Vagina (tissue), 2 donors: Measurements from ENCODE around the gene ADCY7. TPM values are rescaled to one million over a fixed set of nuclear protein-coding genes. Genes with fewer than 3 reads are reported as not detected.

Experiments
- DNase-seq, 2 donors: peaks; one replicate each; pipeline ENCODE4 v3.0.0-alpha.2; 2017; ENCODE audit errors: extremely low spot score in 2 of 2
- H3K27ac ChIP-seq: fragments of 200-600 bp; sonication (generic); one replicate; pipeline ENCODE4 v1.5.1; 2019
- H3K27me3 ChIP-seq: fragments of 200-600 bp; sonication (generic); one replicate; pipeline ENCODE4 v1.5.1; 2019
- H3K36me3 ChIP-seq, 2 donors: fragments of 200-600 bp; sonication (generic); one replicate each; pipeline ENCODE4 v1.5.1; 2017 to 2019
- H3K4me1 ChIP-seq: fragments of 200-600 bp; sonication (generic); one replicate; pipeline ENCODE4 v1.5.1; 2019
- H3K4me3 ChIP-seq, 2 donors: fragments of 200-600 bp; sonication (generic); 1 replicate in 1 of 2; 2 replicates in 1 of 2; pipeline ENCODE4 v1.5.1; 2016 to 2019
- H3K9me3 ChIP-seq: fragments of 200-600 bp; sonication (generic); one replicate; pipeline ENCODE4 v1.5.1; 2019
- CTCF ChIP-seq, 3 experiments: fragments of 450-650 bp in 2 of 3; fragments of 200-600 bp in 1 of 3; sonication (generic) in 1 of 3; IDR thresholded peaks; one replicate each; pipeline ENCODE4 v1.5.1; 2017 to 2019; ENCODE audit warnings: antibody characterized with exemption in 3 of 3, mild to moderate bottlenecking in 2 of 3, moderate library complexity in 2 of 3
- POLR2A ChIP-seq, 2 donors: fragments of 450-650 bp; IDR thresholded peaks; one replicate each; pipeline ENCODE4 v1.6.1; 2017; ENCODE audit warnings: antibody characterized with exemption in 2 of 2, mild to moderate bottlenecking in 2 of 2, moderate library complexity in 2 of 2
- POLR2AphosphoS5 ChIP-seq, 2 donors: sonication (generic); formaldehyde crosslinking; IDR thresholded peaks; one replicate each; pipeline ENCODE4 v1.9.0; 2017; ENCODE audit warnings: antibody characterized with exemption in 2 of 2, mild to moderate bottlenecking in 2 of 2, low read depth in 1 of 2; ENCODE audit not compliant: insufficient read depth in 1 of 2
- intact Hi-C: fragments of 100-400 bp; cut with DNase I; formaldehyde crosslinking; loops from one replicate; pipeline ENCODE4 v1.15.1; 2023
- total RNA-seq: library from RNA; depleted of rRNA; stranded (reverse); fragments of >200 nt; gene quantifications from one replicate; pipeline ENCODE4 v1.2.3, GENCODE V29; 2016

The ADCY7 gene
- total RNA-seq, 1 donor from 2014 or later: 18.9 TPM

- Histone ChIP-seq H3K27ac (peak overlapping the region; percentile 58), H3K9me3 (no peaks in the 10 kb centered on the region), H3K4me3 (peak overlapping the region; percentile 54 to 59), H3K36me3 (no peaks in the 10 kb centered on the region), H3K27me3 (no peaks in the 10 kb centered on the region), H3K4me1 (peaks cover 23% of the 10 kb centered on the region)
- DNase-seq: no peak
- TF ChIP-seq POLR2AphosphoS5 (IDR thresholded peaks at IDR 0.05; ENCODE audit: insufficient read depth in 1 of 2, low read depth in 1 of 2) (peak; percentile 35 to 48), POLR2A (IDR thresholded peaks at IDR 0.05) (no peak), CTCF (IDR thresholded peaks at IDR 0.05) (no peak)
- intact Hi-C loops: no loop called here
Measured at GRCh38 chr16:50245417-50246298, 20.7 kb upstream of the ADCY7 start.

DNA sequence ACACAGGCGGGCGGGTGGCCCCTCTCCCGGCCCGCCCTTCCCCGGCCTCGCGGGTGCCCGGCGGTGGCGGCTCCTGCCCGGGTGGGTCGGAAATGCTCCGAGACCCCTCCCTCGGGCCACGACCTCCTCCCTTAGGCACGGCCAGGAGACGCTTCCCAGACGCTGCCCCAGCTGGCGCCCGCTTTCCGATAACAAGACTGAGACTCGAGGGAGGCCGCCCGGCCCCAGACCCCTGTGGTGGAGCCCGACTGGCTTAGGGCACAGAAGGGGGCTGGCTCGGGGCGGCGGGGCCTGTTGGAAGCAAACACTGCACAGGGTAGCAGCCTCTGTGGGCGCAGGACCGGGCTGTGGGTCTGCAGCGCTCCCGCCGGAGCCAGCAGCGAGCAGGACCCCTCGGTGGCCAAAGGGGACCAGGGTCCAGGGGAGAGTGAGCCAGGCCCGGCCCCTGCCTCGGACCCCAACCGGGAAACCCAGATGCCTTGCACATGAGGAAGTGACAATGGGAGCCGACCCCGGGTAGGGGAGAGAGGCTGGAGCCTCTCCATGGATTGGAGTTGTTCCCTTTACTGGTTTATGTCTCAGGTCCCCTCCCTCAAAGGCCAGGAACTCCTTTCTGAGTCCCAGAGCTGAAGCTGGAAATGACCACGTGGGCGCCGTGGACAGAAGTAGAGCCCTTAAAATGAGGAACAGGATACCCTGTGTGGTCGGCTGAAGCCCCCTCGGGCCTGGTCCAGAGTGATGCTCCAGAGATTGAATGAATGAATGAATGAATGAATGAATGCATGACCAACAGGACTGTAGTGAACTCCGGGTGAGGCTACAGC, 19.8 kb upstream of the ADCY7 start:
- no peaks in the 10 kb centered on the region for H3K36me3 ChIP-seq
- TF ChIP-seq POLR2A (IDR thresholded peaks at IDR 0.05) (no peak), POLR2AphosphoS5 (IDR thresholded peaks at IDR 0.05; ENCODE audit: insufficient read depth in 1 of 2, low read depth in 1 of 2) (no peak), CTCF (IDR thresholded peaks at IDR 0.05) (no peak)
- DNase-seq: no peak
- H3K27me3 ChIP-seq: no peaks in the 10 kb centered on the region
- H3K4me1 ChIP-seq: peaks cover 23% of the 10 kb centered on the region
- intact Hi-C loops: no loop called here
- H3K9me3 ChIP-seq: no peaks in the 10 kb centered on the region
- H3K4me3 ChIP-seq: peak overlapping the region; percentile 54 to 59
- H3K27ac ChIP-seq: peak overlapping the region; percentile 6

DNA sequence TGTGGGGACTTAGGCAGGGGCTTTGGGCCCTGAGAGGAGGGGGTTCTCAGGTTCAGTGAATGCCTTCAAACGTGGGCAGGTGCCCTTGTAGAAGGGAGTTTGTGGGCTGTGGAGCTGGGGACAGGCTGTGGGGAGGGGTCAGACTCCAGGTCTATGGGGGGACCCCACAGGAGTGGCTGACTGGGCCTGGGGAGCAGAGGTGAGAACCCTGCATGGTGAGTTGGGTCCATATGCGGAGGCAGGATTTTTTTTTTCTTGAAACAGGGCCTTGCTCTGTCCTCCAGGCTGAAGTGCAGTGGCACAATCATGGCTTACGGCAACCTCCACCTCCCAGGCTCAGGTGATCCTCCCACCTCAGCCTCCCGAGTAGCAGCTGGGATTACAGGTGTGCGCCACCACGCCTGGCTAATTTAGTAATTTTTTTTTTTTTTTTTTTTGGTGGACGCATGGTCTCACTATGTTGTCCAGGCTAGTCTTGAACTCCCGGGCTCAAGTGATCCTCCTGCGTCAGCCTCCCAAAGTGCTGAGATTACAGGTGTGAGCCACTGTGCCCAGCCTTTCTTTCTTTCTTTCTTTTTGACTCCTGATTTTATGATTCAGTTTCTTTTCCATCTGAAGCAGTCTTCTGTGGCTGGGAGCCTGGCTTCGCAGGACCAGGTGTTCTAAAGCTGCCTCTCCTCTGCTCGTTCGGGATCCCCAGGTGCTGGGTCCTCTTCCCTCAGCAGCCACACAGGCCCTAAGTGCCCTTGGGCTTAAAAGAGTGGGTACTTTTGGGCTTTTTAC, 19.0 kb upstream of the ADCY7 start:
- TF ChIP-seq POLR2A (IDR thresholded peaks at IDR 0.05) (no peak), POLR2AphosphoS5 (IDR thresholded peaks at IDR 0.05; ENCODE audit: insufficient read depth in 1 of 2, low read depth in 1 of 2) (no peak), CTCF (IDR thresholded peaks at IDR 0.05) (no peak)
- no peak overlapping the region for H3K27ac ChIP-seq
- H3K4me3 ChIP-seq: no peak overlapping the region
- intact Hi-C loops: no loop called here
- no peaks in the 10 kb centered on the region for H3K9me3 ChIP-seq
- DNase-seq: no peak
- H3K27me3 ChIP-seq: no peaks in the 10 kb centered on the region
- H3K36me3 ChIP-seq: no peaks in the 10 kb centered on the region
- H3K4me1 ChIP-seq: peaks cover 23% of the 10 kb centered on the region

GRCh38 chr16:50247906-50248608, 18.3 kb upstream of the ADCY7 start:
- no peak for DNase-seq
- no peaks in the 10 kb centered on the region for H3K27me3 ChIP-seq
- intact Hi-C loops: no loop called here
- H3K4me1 ChIP-seq: peaks cover 23% of the 10 kb centered on the region
- no peaks in the 10 kb centered on the region for H3K36me3 ChIP-seq
- no peak overlapping the region for H3K27ac ChIP-seq
- TF ChIP-seq CTCF (IDR thresholded peaks at IDR 0.05): no peak
- TF ChIP-seq POLR2A (IDR thresholded peaks at IDR 0.05): no peak
- no peak for TF ChIP-seq POLR2AphosphoS5 (IDR thresholded peaks at IDR 0.05; ENCODE audit: insufficient read depth in 1 of 2, low read depth in 1 of 2)
- no peaks in the 10 kb centered on the region for H3K9me3 ChIP-seq
- H3K4me3 ChIP-seq: no peak overlapping the region
